Left cardiac atrium (tissue), 4 donors: ENCODE results near the gene HSD17B14. TPM values are rescaled to one million over a fixed set of nuclear protein-coding genes. Genes with fewer than 3 reads are reported as not detected.
A peak's percentile ranks its signal among the peaks of the same experiment; 100 is the strongest.
"Not testable (repeated sequence)": the region's sequence is repeated elsewhere in the genome, so short reads cannot be mapped to it uniquely, and the experiment has no call there.

ENCODE experiments used
- ATAC-seq, 2 donors: fragments of 200-7000 bp; cut with Tn5 transposase; one replicate each; pipeline ENCODE4 v1.9.1; 2020; ENCODE audit warnings: mild to moderate bottlenecking in 2 of 2, moderate library complexity in 2 of 2
- DNase-seq: peaks from one replicate; pipeline ENCODE4 v3.0.0-alpha.2; 2020
- intact Hi-C, 2 donors: fragments of 100-400 bp; cut with DNase I; formaldehyde crosslinking; loops; one replicate each; pipeline versions ENCODE4 v1.14.1 to v1.15.1; 2022 to 2023
- total RNA-seq, 2 donors: library from RNA; stranded (reverse); fragmentation: NEBNext Ultra II Directional; extraction: Animal tissue kit (Norgen Biotek cat#: 25700); gene quantifications; one replicate each; pipeline ENCODE4 v1.2.1, GENCODE V29; 2021
- donor health status: DM: no; HTN: yes; CAD: no.
- donor health status: DM: no; HTN: yes; CAD: no; lungs with severe emphysema.
- donor health status: DM: yes; HTN: yes; CAD: no.
- donor health status: Dilated cardiomyopathy.

The HSD17B14 gene
- total RNA-seq, 2 donors from 2014 or later = 2.8 to 5.4 TPM

DNA sequence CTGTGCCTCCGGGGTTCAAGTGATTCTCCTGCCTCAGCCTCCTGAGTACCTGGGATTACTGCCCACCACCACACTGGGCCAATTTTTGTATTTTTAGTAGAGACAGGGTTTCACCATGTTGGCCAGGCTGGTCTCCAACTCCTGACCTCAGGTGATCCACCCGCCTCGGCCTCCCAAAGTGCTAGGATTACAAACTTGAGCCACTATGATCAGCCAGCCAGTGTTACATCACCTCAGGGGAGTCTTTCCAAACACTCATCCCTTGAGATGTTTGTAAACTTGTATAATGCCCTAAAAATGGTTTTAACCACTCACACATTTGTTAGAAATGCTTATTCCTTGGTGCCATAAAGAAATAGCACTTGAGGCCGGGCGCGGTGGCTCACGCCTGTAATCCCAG lies 49.9 kb downstream of the HSD17B14 start:
- intact Hi-C loops = loop anchor here in 1 of 2 donors (5.0 kb wide), 1 partner anchor 186 kb away; no protein-coding TSS in a partner anchor
- DNase-seq = not testable (repeated sequence)

GRCh38 chr19:48784527-48784926 lies 51.8 kb downstream of the HSD17B14 start:
- intact Hi-C loops = no loop called here
- ATAC-seq (no peak), DNase-seq (no peak)

More for the DNA sequence above, 49.9 kb downstream of the HSD17B14 start:
- not testable (repeated sequence) for ATAC-seq

DNA sequence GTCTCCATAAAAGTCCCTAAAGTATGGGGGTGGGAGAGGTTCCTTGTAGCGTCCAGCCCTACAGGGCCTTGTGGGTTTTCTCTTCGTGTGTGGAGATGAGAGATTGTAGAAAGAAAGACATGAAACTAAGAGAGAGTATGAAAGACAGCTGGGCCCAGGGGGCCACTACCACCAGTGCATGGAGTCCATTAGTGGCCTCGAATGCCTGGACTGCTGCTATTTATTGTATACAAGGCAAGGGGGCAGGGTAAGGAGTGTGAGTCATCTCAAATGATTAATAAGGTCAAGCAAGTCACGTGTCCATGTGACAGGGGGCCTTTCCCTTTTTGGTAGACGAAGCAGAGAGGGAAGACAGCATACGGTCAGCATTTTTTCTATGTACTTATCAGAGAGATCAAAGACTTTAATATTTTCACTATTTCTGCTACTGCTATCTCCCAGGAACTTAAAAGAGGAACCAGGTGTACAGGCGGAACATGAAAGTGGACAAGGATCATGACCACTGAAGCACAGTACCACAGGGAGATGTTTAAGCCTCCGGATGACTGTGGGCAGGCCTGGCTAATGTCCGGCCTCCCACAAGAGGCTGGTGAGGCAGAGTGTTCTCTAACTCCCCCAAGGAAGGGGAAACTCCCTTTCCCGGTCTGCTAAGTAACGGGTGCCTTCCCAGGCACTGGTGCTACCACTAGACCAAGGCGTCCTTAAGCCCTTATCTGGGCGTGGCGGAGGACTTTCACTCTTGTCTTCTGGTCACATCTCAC lies 55.5 kb downstream of the HSD17B14 start:
- ATAC-seq (peak in 1 of 2 donors; percentile 23), DNase-seq (no peak)
- intact Hi-C loops = no loop called here

- intact Hi-C loops = no loop called here
- DNase-seq (no peak), ATAC-seq (no peak)
Observed at GRCh38 chr19:48779636-48780035, 56.7 kb downstream of the HSD17B14 start.

GRCh38 chr19:48777720-48778119 lies 58.6 kb downstream of the HSD17B14 start:
- no peak for DNase-seq

DNA sequence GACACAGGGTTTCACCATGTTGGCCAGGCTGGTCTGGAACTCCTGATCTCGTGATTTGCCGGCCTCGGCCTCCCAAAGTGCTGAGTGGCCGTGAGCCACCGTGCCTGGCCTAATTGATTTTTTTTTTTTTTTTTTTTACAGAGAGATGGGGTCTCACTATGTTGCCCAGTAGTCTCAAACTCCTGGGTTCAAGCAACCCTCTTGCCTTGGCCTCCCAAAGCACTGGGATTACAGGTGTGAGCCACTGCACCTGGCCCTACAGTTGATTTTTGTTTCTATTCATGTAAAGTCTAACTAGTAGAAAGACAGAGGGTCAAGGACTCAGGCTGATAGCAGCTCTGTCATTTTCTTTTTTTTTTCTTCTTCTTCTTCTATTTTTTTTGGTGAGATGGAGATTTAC lies 59.2 kb downstream of the HSD17B14 start:
- intact Hi-C loops = no loop called here
- no peak for DNase-seq

More at GRCh38 chr19:48777720-48778119, 58.6 kb downstream of the HSD17B14 start:
- intact Hi-C loops = no loop called here
- ATAC-seq = no peak

DNA sequence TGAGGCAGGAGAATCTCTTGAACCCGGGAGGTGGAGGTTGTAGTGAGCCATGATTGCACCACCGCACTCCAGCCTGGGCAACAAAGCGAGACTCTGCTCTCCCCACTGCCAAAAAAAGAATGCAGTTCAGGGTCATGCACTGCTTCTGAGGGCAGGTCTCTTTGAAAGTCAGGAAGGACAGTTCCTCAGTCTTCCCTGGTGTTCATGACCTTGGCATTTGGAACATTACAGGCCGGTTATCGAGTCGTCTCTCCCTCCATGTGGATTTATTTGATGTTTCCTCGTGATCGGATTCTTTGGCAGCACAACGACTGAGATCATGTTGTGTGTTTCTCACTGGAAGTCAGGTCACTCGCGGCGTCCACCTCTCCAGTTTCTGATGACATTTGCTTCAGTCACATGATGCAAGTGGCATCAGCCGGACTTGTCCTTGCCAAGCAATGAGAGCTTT lies 63.8 kb downstream of the HSD17B14 start:
- intact Hi-C loops = no loop called here
- peak in 1 of 2 donors; percentile 48 for ATAC-seq
- DNase-seq = peak; percentile 58

More for the DNA sequence above, 59.2 kb downstream of the HSD17B14 start:
- ATAC-seq = no peak

DNA sequence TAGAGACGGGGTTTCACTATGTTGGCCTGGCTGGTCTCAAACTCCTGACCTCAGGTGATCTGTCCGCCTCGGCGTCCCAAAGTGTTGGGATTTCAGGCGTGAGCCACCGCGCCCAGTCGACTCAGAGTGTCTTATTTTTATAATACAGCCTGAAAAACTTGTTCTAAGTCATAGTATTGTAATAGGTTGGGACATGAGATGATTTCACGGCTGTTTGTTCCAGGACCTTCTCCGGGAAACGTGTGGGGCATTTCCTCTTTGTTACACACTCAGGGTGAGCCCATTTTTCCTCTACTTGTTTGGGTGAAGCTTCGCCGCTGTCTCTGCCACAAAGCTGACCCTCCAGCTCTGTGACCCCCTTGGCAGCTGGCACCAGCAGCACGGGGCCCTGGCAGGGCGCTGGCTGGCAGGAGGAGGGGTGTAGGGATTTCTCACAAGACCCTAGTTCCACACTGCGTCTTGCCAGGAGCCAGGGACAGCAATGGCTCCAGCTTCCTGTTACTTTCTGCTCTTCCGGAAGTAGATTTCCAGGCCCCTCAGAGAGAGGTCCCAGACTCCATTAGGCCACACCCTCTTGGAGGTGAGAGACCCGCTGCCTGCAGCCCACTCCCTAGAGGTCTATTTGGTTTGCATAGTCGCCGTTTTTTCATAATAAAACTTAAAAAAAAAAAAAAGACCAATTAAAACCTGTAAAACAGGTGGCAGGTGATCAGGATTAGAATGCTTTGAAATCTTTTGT lies 65.4 kb downstream of the HSD17B14 start:
- DNase-seq = no peak
- no peak for ATAC-seq
- intact Hi-C loops = no loop called here

DNA sequence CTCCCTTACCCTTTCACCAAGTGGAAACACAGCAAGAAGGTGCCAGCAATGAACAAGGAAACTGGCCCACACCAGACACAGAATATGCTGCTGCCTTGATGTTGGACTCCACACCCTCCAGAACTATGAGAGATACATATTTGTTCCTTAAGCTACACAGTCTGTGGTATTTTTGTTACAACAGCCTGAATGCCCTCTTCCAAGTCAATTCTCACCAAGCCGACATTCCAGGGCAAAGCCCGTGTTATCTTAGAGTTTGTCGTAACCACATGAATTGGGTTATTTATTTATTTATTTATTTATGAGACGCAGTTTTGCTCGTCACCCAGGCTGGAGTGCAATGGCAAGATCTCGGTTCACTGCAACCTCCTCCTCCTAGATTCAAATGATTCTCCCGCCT lies 66.0 kb downstream of the HSD17B14 start:
- intact Hi-C loops = no loop called here

DNA sequence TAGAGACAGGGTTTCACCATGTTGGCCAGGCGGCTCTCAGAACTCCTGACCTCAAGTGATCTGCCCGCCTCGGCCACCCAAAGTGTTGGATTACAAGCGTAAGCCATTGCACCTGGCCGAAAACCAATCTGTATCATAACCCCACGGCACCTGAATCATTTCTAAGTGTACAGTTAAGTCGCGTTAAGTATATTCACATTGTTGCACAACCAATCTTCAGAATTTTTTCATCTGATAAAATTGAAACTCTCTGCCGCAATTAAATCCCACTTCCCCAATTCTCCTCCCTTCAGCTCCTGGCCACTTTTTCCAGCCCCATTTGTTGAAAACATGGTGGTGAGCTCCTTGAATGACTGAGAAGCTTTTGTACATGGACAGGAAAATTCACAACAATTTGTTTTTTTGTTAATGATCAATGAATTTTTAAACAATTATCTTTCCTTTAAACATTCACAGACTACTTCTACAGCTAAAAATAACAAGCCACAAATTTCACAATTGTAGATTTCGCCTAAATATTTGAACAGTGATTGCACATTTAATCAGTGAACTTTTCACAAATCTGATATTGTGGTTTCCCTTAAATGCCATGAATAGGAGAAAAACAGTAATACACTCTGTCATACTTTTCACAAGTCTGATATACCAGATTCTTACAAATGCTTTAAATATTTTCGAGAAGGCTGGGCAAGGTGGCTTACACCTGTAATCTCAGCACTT lies 67.1 kb downstream of the HSD17B14 start:
- ATAC-seq (no peak), DNase-seq (no peak)
- intact Hi-C loops = no loop called here

More for the DNA sequence above, 66.0 kb downstream of the HSD17B14 start:
- DNase-seq = no peak
- no peak for ATAC-seq

DNA sequence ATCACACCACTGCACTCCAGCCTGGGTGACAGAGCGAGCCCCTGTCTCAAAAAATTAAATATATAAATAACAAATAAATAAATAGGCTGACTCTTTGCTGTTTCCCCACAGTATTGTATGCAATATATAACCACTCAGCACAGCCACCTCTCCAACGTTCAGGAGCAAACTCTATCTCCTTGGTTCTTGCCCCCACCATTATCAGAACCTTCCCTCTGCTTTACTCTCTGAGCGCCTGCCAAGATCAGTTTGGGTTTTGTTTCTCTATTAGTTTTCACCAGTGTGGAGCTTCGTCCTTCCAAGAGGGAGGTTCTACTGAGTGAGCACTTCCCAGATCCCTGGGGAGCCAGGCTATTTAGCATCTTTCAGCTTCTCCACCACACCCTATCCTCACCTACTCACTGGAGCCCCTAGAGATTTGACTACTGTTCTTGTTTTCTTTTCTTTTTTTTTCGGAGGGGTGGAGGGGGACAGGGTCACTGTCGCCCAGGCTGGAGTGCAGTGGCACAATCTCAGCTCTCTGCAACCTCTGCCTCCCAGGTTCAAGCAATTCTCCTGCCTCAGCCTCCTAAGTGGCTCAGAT lies 68.0 kb downstream of the HSD17B14 start:
- DNase-seq, intact Hi-C loops, ATAC-seq: not testable (repeated sequence)

- DNase-seq, intact Hi-C loops, ATAC-seq: not testable (repeated sequence)
Observed at GRCh38 chr19:48765816-48766215, 70.5 kb downstream of the HSD17B14 start.

Other genes with a start within 250 kb of the HSD17B14 start
- not detected for gene SPACA4, start 229.7 kb downstream of the HSD17B14 start, total RNA-seq
- gene FAM83E, start 221.4 kb downstream of the HSD17B14 start, total RNA-seq = under 1 TPM in 1 of 2 donors, not detected in 1; 0.32 TPM
- gene RPL18, start 217.3 kb downstream of the HSD17B14 start, total RNA-seq = 100 to 1,000 TPM; 674 to 678 TPM
- gene SPHK2, start 217.0 kb downstream of the HSD17B14 start, total RNA-seq = 1 to 10 TPM; 9.0 to 9.3 TPM
- 10 to 100 TPM in 1 of 2 donors, 1 to 10 TPM in 1; 2.0 to 15.1 TPM for gene DBP, start 199.1 kb downstream of the HSD17B14 start, total RNA-seq
- gene CA11, start 190.3 kb downstream of the HSD17B14 start, total RNA-seq = 1 to 10 TPM; 7.1 to 7.7 TPM
- gene NTN5, start 163.5 kb downstream of the HSD17B14 start, total RNA-seq = under 1 TPM; 0.21 to 0.27 TPM
- not detected for gene FUT2, start 140.5 kb downstream of the HSD17B14 start, total RNA-seq
- gene MAMSTR, start 116.8 kb downstream of the HSD17B14 start, total RNA-seq = 1 to 10 TPM; 1.6 to 3.2 TPM
- 10 to 100 TPM; 14.9 to 23.8 TPM for gene RASIP1, start 95.9 kb downstream of the HSD17B14 start, total RNA-seq
- under 1 TPM; 0.29 to 0.92 TPM for gene IZUMO1, start 89.6 kb downstream of the HSD17B14 start, total RNA-seq
- gene FUT1, start 83.8 kb downstream of the HSD17B14 start, total RNA-seq = 1 to 10 TPM; 2.1 to 3.5 TPM
- not detected for gene FGF21, start 81.0 kb downstream of the HSD17B14 start, total RNA-seq
- gene BCAT2, start 25.5 kb downstream of the HSD17B14 start, total RNA-seq = 10 to 100 TPM; 29.8 to 37.7 TPM
- 10 to 100 TPM; 29.6 to 67.1 TPM for gene PLEKHA4, start 32.1 kb upstream of the HSD17B14 start, total RNA-seq
- gene PPP1R15A, start 35.9 kb upstream of the HSD17B14 start, total RNA-seq = 10 to 100 TPM; 67.2 to 78.6 TPM
- under 1 TPM in 1 of 2 donors, not detected in 1; 0.50 TPM for gene TULP2, start 62.3 kb upstream of the HSD17B14 start, total RNA-seq
- gene NUCB1, start 63.8 kb upstream of the HSD17B14 start, total RNA-seq = 100 to 1,000 TPM; 279 to 342 TPM
- not detected for gene DHDH, start 97.2 kb upstream of the HSD17B14 start, total RNA-seq
- 10 to 100 TPM; 28.8 to 36.1 TPM for gene BAX, start 118.4 kb upstream of the HSD17B14 start, total RNA-seq
- 1,000 to 10,000 TPM; 1,813 to 2,086 TPM for gene FTL, start 128.8 kb upstream of the HSD17B14 start, total RNA-seq
- 10 to 100 TPM; 66.4 to 95.7 TPM for gene GYS1, start 156.8 kb upstream of the HSD17B14 start, total RNA-seq
- gene RUVBL2, start 157.4 kb upstream of the HSD17B14 start, total RNA-seq = 10 to 100 TPM; 39.3 to 50.0 TPM
- gene LHB, start 180.6 kb upstream of the HSD17B14 start, total RNA-seq = under 1 TPM in 1 of 2 donors, not detected in 1; 0.55 TPM
- gene CGB3, start 187.8 kb upstream of the HSD17B14 start, total RNA-seq = not detected
- not detected for gene CGB2, start 195.4 kb upstream of the HSD17B14 start, total RNA-seq
- gene CGB1, start 200.4 kb upstream of the HSD17B14 start, total RNA-seq = not detected
- gene CGB5, start 207.4 kb upstream of the HSD17B14 start, total RNA-seq = not detected
- gene CGB8, start 212.6 kb upstream of the HSD17B14 start, total RNA-seq = not detected
- under 1 TPM in 1 of 2 donors, not detected in 1; 0.29 TPM for gene CGB7, start 221.3 kb upstream of the HSD17B14 start, total RNA-seq
- 1 to 10 TPM in 1 of 2 donors, under 1 TPM in 1; 0.81 to 1.2 TPM for gene NTF4, start 228.3 kb upstream of the HSD17B14 start, total RNA-seq
- gene KCNA7, start 236.2 kb upstream of the HSD17B14 start, total RNA-seq = 1 to 10 TPM; 2.4 to 3.0 TPM
- gene SNRNP70, start 249.0 kb upstream of the HSD17B14 start, total RNA-seq = 100 to 1,000 TPM in 1 of 2 donors, 10 to 100 TPM in 1; 98.3 to 134 TPM